T-helper 1 cell treated with Interleukin-12 subunit alpha and Interleukin-12 subunit beta and Interleukin-4 antibody, amounts not matched to agents 30 μg/mL and 1 μg/mL, for 36 hours (primary cell): ENCODE data around the gene SRSF6.

Experiments used
- H3K27ac Mint-ChIP-seq: one replicate; pipeline ENCODE4 v1.8.0; 2021; ENCODE audit warnings: mild to moderate bottlenecking, mixed read lengths
- H3K27me3 Mint-ChIP-seq: one replicate; pipeline ENCODE4 v1.8.0; 2021; ENCODE audit warnings: low read depth, mixed read lengths
- H3K36me3 Mint-ChIP-seq: one replicate; pipeline ENCODE4 v1.8.0; 2021; ENCODE audit warnings: low read depth, mixed read lengths
- H3K4me1 Mint-ChIP-seq: one replicate; pipeline ENCODE4 v1.8.0; 2021; ENCODE audit warnings: low read depth, mixed read lengths
- H3K4me3 Mint-ChIP-seq: one replicate; pipeline ENCODE4 v1.8.0; 2021; ENCODE audit warnings: mild to moderate bottlenecking, moderate library complexity, mixed read lengths
- H3K9me3 Mint-ChIP-seq: one replicate; pipeline ENCODE4 v1.8.0; 2021; ENCODE audit warnings: mixed read lengths

The SRSF6 gene

DNA sequence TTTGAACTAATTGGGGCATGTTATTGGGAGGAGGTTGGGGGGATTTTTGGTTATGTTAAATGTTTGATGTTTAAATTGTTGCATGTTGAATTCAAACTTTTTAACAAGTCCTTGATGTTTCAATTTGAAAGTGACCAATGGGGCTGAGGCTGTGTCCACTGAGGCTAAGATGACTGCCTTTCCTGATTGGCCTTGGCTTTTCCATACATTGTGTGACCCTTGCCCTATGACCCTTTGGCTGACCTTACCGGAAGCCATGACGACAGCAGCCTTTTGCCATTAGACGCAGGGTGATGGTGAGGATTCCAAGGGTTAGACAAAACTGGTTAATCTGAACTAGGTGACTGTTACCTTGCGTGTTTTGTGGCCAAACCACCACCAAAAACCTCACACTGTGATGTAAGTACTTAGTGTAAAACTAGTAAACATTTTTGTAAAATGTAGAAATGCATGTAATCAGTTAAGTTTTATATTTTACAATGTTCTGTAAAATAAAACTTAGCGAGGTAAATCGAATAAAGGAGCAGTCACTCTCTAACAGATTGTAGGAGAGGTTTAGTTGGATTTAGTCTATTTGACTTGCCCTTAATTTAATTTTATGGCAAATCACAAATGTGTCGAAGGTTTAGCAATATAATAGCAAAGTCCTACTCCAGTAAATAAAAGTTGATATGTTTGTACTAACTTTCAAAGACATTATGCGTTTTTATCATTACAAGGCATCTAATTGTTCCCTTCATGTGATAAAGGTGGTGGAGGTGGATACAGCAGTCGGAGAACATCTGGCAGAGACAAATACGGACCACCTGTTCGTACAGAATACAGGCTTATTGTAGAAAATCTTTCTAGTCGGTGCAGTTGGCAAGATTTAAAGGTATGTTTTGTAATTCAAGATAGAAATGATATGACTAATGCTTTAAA is 1.6 kb downstream of the SRSF6 start:
- H3K4me3 Mint-ChIP-seq, result peak overlapping the region; percentile 85
- H3K27ac Mint-ChIP-seq, result peak overlapping the region; percentile 65
- peaks cover 3% of the 10 kb centered on the region for H3K27me3 Mint-ChIP-seq
- H3K36me3 Mint-ChIP-seq, result peaks cover 45% of the 10 kb centered on the region
- no peaks in the 10 kb centered on the region for H3K9me3 Mint-ChIP-seq
- H3K4me1 Mint-ChIP-seq, result peaks cover 23% of the 10 kb centered on the region

DNA sequence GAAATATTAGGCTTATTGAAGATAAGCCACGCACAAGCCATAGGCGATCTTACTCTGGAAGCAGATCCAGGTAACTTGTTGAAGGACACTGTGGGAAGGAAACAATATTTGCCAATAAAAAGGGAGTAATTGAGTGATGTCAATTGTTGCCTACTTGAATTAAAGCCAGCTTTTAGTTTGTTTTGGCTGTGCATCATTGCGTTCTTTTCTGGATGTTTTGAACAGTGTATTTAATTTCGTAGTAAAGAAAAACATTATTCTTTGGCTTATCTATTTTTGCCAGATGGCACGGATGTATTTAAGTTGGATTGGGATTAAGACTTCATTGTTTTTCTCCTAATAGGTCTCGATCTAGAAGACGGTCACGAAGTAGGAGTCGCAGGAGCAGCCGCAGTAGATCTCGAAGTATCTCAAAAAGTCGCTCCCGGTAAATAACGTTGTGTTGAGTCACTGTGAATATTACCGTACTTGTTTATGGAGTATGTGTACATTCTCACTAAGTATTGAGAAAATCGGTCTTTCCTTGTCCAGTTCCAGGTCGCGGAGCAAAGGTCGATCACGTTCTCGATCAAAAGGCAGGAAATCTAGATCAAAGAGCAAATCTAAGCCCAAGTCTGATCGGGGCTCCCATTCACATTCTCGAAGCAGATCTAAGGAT is 2.6 kb downstream of the SRSF6 start:
- peaks cover 48% of the 10 kb centered on the region for H3K36me3 Mint-ChIP-seq
- H3K4me1 Mint-ChIP-seq, result peaks cover 23% of the 10 kb centered on the region

DNA sequence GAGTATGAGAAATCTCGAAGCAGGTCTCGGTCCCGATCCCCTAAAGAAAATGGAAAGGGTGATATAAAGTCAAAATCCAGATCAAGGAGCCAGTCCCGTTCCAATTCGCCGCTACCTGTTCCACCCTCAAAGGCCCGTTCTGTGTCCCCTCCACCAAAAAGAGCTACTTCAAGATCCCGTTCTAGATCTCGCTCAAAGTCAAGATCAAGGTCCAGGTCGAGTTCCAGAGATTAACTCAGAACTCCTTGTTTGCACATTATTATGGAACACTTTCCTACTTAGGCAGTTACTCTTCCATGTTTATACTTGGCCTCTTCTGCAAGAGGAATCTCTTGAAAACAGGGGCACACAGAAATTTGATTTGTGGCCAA is 3.1 kb downstream of the SRSF6 start:
- Mint-ChIP-seq H3K27me3 (no peaks in the 10 kb centered on the region), H3K36me3 (peaks cover 51% of the 10 kb centered on the region), H3K4me1 (peaks cover 23% of the 10 kb centered on the region), H3K27ac (no peak overlapping the region), H3K9me3 (no peaks in the 10 kb centered on the region), H3K4me3 (peak overlapping the region; percentile 26)

More for the DNA sequence above, 2.6 kb downstream of the SRSF6 start:
- peak overlapping the region; percentile 26 for H3K4me3 Mint-ChIP-seq
- no peaks in the 10 kb centered on the region for H3K9me3 Mint-ChIP-seq
- no peaks in the 10 kb centered on the region for H3K27me3 Mint-ChIP-seq
- no peak overlapping the region for H3K27ac Mint-ChIP-seq

DNA sequence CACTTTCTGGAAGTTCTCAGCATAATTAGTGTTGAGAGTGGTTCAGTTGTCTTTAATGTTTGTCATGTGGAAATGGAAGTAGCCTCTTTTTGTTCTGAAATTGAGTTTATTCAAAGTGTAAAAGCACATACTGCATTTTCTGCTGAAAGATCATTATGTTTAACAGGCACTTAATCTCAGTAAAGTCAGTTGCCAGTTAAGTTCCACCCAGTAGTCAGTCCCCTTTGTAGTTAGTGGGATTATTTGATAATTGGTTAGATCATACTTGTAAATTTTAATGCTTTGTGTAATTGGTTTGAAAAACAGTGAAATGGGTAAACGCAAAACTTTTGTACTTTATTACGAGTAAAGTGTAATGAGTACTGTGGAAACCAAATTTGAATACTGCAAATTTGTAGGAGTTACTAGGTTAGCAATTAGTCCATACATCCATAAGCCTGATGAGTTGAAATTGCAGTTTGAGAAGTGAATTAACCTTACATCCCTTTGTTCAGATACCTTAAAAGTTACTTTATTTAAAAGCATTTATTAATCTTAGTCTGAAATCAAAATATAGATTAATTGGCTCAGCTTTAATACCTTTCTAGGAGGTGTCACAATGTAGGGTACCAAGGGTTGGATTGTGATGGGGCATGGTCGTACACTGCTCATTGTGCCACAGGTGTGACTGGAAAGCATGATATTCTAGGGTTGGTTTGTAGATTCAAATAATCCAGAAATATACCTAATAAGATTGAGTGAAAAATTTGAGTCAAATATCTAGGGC is 4.4 kb downstream of the SRSF6 start:
- Mint-ChIP-seq H3K9me3 (no peaks in the 10 kb centered on the region), H3K4me3 (no peak overlapping the region), H3K4me1 (peaks cover 18% of the 10 kb centered on the region), H3K27me3 (no peaks in the 10 kb centered on the region), H3K36me3 (peaks cover 59% of the 10 kb centered on the region), H3K27ac (no peak overlapping the region)

DNA sequence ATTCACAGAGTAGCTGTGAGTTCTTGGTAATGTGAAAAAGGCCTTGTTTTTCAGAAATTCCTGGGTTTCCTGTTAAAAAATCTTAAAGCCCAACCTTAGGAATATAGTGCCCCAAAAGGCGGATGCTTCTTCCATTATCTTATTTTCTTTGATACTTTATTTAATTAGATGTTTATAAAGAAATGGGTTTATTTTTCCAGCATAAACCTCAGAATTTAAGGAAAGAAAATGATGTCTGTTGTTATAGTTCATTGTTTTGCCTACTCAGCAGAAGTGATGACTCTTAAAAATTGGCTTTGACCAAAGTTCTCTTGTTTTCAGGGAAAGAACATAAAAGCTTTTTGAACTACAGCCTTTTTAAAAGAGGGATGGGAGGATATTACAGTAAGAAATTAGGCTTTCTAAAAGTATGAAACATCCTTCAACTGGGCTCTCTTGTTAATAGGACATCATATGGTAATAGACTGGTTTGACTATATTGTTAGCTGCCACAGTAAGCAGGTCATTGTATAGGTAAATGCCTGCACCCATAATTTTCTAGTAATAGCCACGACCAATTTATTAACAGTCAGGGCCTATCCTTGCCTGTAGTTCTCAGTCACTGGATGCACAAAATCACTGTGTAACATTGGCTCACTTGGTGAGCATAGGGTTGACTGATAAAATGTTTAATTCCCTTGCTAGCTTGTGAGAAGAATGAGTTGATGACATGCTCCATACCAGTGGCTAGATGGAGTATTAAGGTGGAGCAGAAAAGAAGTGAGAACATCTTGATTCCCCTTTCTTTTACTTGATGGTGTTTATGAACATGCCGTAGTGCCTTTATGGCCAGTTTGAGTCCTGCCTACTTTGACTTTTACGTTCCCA is 5.2 kb downstream of the SRSF6 start:
- Mint-ChIP-seq H3K36me3 (peaks cover 61% of the 10 kb centered on the region), H3K4me3 (no peak overlapping the region), H3K27ac (no peak overlapping the region), H3K9me3 (no peaks in the 10 kb centered on the region), H3K27me3 (no peaks in the 10 kb centered on the region), H3K4me1 (peaks cover 18% of the 10 kb centered on the region)

DNA sequence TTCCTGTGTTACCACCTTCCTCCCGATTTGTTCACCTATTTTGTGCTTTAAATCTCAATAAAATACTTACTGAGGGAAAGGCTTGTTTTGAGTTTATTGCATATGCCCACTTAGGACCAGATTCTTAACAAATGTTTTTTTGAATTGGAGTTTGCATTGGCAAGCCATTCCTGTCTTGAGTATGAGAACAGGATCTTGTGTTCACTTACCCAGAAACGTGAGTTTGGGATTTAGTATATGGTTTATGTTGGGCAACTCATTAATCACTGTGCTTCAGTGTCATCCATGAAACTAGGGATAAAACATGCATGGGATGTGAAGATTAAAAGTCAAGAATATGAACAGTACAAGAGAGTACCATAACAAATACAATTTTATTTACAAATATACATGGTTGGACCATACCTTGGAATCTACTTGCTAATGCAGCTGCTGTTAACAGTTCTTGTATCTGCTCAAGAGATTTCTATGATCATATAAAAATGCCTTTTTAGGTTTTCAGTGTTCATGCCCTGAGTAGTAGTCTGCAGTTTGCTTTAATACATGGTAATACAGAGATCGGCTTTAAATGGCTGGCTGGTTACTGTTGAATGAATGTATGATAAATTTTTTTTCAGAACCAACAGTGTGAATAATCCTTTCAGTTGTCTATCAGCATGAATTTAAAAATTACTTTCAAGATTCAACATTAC is 6.0 kb downstream of the SRSF6 start:
- Mint-ChIP-seq H3K27ac (no peak overlapping the region), H3K4me3 (no peak overlapping the region), H3K9me3 (no peaks in the 10 kb centered on the region), H3K36me3 (peaks cover 61% of the 10 kb centered on the region), H3K4me1 (peaks cover 18% of the 10 kb centered on the region), H3K27me3 (no peaks in the 10 kb centered on the region)

DNA sequence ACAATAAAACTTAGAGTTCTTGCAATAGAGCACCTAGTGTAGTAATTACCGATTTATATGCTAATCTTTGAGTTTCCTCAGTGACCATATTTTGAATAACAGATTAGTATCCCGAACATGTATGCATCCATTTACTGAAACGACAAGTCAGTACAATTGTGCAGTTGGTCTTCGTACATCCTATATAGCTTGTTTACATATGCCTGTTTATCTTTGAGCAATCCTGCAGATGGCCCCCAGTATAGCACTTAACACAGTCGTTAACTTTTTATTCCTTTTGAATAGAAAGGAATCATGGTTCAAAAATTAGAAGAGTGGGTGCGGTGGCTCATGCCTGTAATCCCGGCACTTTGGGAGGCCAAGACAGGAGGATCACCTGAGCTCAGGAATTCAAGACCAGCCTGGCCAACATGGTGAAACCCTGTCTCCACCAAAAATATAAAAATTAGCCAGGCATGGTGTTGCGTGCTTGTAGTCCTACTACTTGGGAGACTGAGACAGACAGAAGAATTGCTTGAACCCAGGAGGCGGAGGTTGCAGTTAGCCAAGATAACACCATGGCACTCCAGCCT is 6.6 kb downstream of the SRSF6 start:
- Mint-ChIP-seq H3K9me3 (no peaks in the 10 kb centered on the region), H3K27ac (no peak overlapping the region), H3K27me3 (no peaks in the 10 kb centered on the region), H3K4me1 (peaks cover 18% of the 10 kb centered on the region), H3K36me3 (peaks cover 56% of the 10 kb centered on the region), H3K4me3 (no peak overlapping the region)

DNA sequence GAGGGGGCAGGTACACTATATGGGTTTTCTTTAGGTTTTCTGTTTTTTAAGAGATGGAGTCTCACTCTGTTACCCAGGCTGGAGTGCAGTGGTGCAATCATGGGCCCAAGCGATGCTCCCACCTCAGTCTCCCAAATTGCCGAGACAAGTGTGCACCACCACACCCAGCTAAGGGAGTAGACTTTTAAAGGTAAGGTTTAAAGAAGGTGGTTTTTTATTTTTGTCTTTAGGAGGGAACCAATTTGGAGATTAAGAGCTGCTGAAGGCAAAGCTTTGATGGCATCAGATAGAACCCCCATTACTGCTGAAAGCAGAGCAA is 7.9 kb downstream of the SRSF6 start:
- Mint-ChIP-seq H3K4me3 (no peak overlapping the region), H3K27me3 (no peaks in the 10 kb centered on the region), H3K36me3 (peaks cover 48% of the 10 kb centered on the region), H3K4me1 (peaks cover 7% of the 10 kb centered on the region), H3K27ac (no peak overlapping the region), H3K9me3 (no peaks in the 10 kb centered on the region)

DNA sequence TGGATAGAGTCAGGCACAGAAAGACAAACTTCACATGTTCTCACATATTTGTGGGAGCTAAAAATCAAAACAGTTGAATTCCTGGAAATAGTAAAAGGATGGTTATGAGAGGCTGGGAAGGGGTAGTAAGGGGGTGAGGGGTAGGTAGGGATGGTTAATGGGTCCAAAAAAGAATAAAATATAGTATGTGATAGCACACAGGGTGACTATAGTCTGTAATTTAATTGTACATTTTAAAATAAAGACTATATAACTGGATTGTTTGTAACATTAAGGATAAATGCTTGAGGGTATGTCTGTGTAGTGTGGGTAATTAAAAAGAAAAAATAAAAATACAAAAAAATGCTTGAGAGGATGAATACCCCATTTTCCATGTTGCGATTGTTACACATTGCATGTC is 9.9 kb downstream of the SRSF6 start:
- no peak overlapping the region for H3K27ac Mint-ChIP-seq
- H3K36me3 Mint-ChIP-seq, result peaks cover 34% of the 10 kb centered on the region
- H3K27me3 Mint-ChIP-seq, result no peaks in the 10 kb centered on the region
- peaks cover 4% of the 10 kb centered on the region for H3K4me1 Mint-ChIP-seq
- no peaks in the 10 kb centered on the region for H3K9me3 Mint-ChIP-seq
- no peak overlapping the region for H3K4me3 Mint-ChIP-seq

DNA sequence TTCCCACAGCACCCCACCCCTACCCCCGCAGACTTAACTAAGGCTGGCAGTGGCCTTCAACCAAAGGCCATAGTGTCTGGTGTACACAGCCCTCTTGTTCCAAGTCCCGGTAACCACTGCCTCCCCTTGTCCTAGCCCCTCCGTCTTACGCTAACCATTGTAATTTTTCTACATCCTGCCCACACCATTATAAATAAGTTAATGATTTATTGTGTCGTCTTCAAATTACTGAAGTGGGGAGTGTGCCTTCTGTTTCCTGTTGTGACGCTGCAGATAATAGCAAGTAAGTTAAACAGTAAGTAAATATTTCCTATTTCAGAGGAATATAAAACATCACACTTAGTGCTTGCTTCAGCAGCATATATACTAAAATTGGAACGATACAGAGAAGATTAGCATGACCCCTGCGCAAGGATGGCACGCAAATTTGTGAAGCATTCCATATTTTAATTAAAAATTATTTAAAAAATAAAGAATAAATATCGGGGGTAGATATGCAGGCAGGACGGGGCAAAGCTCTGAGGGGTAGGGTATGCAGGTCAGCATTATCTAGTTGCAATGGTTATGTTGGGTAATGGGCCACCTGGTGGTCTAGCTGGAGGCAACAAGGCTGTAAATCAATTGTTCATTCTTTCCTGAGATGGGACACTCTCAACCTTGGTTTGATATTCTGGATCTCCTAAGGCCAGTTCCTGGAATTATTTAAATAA is 15.1 kb downstream of the SRSF6 start:
- no peak overlapping the region for H3K27ac Mint-ChIP-seq

DNA sequence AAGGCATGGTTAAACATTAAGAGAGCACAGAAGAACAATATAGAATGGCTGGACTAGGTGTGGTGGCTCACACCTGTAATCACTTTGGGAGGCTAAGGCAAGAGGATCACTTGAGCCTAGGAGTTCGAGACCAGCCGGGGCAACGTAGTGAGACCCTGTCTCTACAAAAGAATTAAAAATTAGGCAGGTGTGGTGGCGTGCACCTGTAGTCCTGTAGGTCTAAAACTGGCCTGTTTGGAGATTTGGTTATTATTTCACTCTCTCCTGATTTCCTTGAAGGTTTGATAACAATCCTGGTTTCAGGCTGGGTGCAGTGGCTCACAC is 15.6 kb downstream of the SRSF6 start:
- Mint-ChIP-seq H3K4me1 (no peaks in the 10 kb centered on the region), H3K36me3 (peaks cover 5% of the 10 kb centered on the region), H3K27me3 (peaks cover 18% of the 10 kb centered on the region), H3K9me3 (no peaks in the 10 kb centered on the region), H3K27ac (no peak overlapping the region), H3K4me3 (no peak overlapping the region)

More for the DNA sequence above, 15.1 kb downstream of the SRSF6 start:
- H3K36me3 Mint-ChIP-seq, result peaks cover 5% of the 10 kb centered on the region
- peaks cover 13% of the 10 kb centered on the region for H3K27me3 Mint-ChIP-seq
- no peaks in the 10 kb centered on the region for H3K9me3 Mint-ChIP-seq
- no peaks in the 10 kb centered on the region for H3K4me1 Mint-ChIP-seq
- no peak overlapping the region for H3K4me3 Mint-ChIP-seq

DNA sequence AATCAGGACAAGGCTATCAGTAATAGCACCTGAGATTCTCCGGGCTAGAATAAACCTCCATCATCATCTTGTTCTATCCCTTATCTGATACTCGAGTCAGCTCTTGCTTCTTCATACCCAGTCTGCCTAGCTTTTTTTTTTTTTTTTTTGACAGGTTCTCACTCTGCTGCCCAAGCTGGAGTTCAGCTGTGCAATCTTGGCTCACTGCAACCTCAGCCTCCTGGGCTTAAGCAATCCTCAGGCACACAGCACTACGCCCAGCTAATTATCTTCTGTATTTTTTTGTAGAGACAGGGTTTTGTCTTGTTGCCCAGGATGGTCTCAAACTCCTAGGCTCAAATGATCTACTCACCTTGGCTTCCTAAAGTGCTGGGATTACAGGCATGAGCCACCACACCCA is 19.5 kb downstream of the SRSF6 start:
- Mint-ChIP-seq H3K9me3 (no peaks in the 10 kb centered on the region), H3K4me1 (no peaks in the 10 kb centered on the region), H3K27me3 (peaks cover 36% of the 10 kb centered on the region), H3K27ac (no peak overlapping the region), H3K36me3 (no peaks in the 10 kb centered on the region), H3K4me3 (no peak overlapping the region)

DNA sequence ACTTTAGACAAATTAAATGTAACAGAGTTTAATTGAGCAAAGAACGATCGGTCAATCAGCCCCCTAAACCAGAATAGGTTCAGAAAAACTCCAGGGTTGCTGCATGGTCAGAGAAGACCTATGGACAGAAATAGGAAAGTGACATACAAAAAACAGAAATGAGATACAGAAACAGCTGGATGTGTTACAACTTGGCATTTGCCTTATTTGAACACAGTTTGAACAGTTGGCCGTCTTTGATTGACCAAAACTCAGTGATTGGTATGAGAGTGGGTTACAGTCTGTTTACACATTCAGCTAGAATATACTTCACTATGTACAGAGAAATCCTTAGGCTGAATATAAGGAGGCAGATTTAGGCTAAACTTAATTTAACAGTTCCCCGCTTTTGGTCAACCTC is 19.9 kb downstream of the SRSF6 start:
- Mint-ChIP-seq H3K4me1 (no peaks in the 10 kb centered on the region), H3K36me3 (no peaks in the 10 kb centered on the region), H3K9me3 (no peaks in the 10 kb centered on the region), H3K4me3 (no peak overlapping the region), H3K27me3 (peaks cover 36% of the 10 kb centered on the region), H3K27ac (no peak overlapping the region)
